22Rv1 (cell line): Measurements from ENCODE around the gene CUL7.

Source experiments
- ZFX ChIP-seq: fragments of 450-650 bp; IDR thresholded peaks from 2 replicates; pipeline ENCODE4 v1.6.1; 2017; ENCODE audit warnings: antibody characterized with exemption, borderline replicate concordance
- TF ChIP-seq, protein P1 (sequence below): fragments of 450-650 bp; IDR thresholded peaks from 2 replicates; pipeline ENCODE4 v1.5.1; 2017; ENCODE audit warnings: mild to moderate bottlenecking

DNA sequence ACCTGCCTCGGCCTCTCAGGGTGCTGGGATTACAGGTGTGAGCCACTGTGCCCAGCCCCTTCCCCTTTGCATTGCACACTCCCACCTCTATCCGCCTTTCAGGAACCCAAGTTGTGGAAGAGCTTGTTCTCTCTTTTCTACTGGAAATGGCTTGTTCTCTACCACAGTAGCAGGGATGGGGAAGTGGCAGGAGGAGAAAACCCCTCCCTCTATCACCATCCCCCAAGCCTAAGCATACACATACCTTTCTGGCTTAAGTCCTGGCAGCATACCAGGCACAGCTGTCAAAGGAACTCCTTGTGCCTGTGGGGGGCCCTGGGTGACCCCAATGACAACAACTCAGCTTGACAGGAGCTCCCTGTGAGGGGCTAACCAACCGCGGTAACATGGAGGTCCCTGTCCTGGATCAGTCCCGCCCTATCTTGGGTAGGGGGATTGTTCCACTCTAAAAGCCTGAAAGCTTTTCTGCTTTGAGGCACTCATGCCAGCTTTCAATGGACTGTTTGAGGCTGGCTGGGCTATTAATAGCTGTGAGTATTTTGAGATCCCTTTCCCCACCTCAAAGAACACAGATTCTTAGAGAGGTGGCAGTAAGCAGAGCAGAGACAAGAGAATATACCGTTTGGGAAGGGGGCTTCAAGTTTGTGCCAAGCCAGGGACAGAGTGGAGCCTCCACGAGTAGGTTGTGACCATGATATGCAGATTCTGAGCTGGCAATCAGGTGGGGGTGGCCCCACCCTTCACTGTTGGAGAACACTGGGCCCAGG lies 37.3 kb downstream of the CUL7 start:
- TF ChIP-seq, protein P1, sequence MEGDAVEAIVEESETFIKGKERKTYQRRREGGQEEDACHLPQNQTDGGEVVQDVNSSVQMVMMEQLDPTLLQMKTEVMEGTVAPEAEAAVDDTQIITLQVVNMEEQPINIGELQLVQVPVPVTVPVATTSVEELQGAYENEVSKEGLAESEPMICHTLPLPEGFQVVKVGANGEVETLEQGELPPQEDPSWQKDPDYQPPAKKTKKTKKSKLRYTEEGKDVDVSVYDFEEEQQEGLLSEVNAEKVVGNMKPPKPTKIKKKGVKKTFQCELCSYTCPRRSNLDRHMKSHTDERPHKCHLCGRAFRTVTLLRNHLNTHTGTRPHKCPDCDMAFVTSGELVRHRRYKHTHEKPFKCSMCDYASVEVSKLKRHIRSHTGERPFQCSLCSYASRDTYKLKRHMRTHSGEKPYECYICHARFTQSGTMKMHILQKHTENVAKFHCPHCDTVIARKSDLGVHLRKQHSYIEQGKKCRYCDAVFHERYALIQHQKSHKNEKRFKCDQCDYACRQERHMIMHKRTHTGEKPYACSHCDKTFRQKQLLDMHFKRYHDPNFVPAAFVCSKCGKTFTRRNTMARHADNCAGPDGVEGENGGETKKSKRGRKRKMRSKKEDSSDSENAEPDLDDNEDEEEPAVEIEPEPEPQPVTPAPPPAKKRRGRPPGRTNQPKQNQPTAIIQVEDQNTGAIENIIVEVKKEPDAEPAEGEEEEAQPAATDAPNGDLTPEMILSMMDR, result no peak
- TF ChIP-seq ZFX, result no peak
